IPS DF 6.9 (cell line): Measurements from ENCODE around the gene MAPKAP1.
"Not testable (repeated sequence)": the region's sequence is repeated elsewhere in the genome, so short reads cannot be mapped to it uniquely, and the experiment has no call there.

Experiments
- DNase-seq: peaks from one replicate; pipeline ENCODE4 v3.0.0-alpha.2; 2013; ENCODE audit warnings: low read depth, low spot score
- H3K27ac ChIP-seq: one replicate; pipeline ENCODE4 v1.5.1; 2013; ENCODE audit warnings: low read length, control low read depth
- H3K27me3 ChIP-seq: 2 replicates; pipeline ENCODE4 v1.6.1; 2013; ENCODE audit warnings: mild to moderate bottlenecking, low read length; ENCODE audit not compliant: control insufficient read depth, insufficient read depth
- H3K36me3 ChIP-seq: 2 replicates; pipeline ENCODE4 v1.6.1; 2013; ENCODE audit warnings: low read length; ENCODE audit not compliant: control insufficient read depth, insufficient read depth
- H3K4me1 ChIP-seq: 2 replicates; pipeline ENCODE4 v1.6.1; 2013; ENCODE audit warnings: low read length; ENCODE audit not compliant: control insufficient read depth, insufficient read depth
- H3K4me3 ChIP-seq: 2 replicates; pipeline ENCODE4 v1.5.1; 2013; ENCODE audit warnings: mild to moderate bottlenecking, low read length
- H3K9me3 ChIP-seq: 2 replicates; pipeline ENCODE4 v1.6.1; 2013; ENCODE audit warnings: low read length, inconsistent platforms; ENCODE audit not compliant: control insufficient read depth, insufficient read depth
- WGBS: extraction: QIAGEN DNeasy Blood & Tissue Kit; methylation state at CpG from one replicate; pipeline ENCODE4 v1.1.7; 2013; ENCODE audit warnings: mixed read lengths, missing lambda C conversion rate; ENCODE audit not compliant: insufficient read length, insufficient coverage; 5-methylcytosine and 5-hydroxymethylcytosine counted together

MAPKAP1 gene

DNA sequence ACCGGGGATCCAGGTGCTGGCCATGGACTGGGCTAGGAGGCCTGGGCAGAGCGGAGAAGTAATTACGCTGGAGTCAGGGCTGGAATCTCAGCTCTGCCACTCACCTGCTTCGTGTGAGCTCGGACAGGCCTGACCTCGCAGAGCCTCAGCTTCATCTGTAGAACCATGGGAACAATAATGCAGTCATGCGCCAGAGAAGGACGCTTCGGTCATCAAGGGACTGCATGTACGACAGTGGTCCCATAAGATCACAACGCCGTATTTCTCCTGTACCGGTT, 300.3 kb downstream of the MAPKAP1 start:
- no peak for DNase-seq
- H3K9me3 ChIP-seq = no peaks in the 10 kb centered on the region
- no CpG with 5 or more reads among the region's 13 CpGs for WGBS
- H3K4me3 ChIP-seq = no peak overlapping the region
- no peak overlapping the region for H3K27ac ChIP-seq
- no peaks in the 10 kb centered on the region for H3K4me1 ChIP-seq
- no peaks in the 10 kb centered on the region for H3K36me3 ChIP-seq
- H3K27me3 ChIP-seq = no peaks in the 10 kb centered on the region

DNA sequence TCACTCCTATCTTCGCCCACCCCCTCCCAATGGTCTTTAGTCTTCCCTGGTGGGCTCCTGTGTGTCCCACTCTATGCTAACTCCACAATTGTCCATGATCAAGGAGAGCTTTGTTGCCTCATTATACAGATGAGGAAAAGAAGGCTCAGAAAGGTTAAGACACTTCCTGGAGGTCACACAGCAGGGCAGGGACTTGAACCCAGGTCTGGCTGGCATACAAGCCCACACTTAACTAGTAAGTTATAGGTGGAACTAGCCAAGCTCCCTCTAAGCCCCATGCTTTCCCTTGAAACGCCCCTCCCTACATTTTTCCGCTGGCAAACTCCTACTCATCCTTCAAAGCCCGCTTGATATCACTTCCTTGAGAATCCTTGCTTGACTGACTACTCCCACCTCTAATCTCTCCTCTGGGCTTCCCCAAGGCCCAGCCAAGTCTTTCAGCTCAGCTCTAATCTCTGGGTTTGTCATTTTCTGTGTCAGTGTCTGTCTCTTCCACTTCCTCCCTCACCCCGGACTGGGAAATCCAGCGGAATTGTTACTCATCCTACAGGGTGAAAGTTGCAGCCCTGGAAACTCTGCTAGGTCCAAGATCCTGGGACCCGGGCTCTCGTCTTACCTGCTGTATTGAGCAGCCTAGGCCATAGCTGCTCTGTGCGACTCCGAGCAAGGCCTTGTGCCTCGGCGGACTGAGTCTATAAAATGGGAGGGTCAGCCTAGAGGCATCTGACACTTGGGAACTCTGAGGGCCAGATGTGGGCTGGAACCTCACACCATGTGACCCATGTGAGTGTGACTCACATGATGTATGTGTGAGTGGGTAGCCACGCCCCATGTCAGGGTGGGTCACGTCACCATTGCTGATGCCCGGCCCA, 300.8 kb downstream of the MAPKAP1 start:
- Histone ChIP-seq H3K4me3 (no peak overlapping the region), H3K27ac (no peak overlapping the region), H3K27me3 (no peaks in the 10 kb centered on the region), H3K4me1 (no peaks in the 10 kb centered on the region), H3K9me3 (no peaks in the 10 kb centered on the region), H3K36me3 (no peaks in the 10 kb centered on the region)
- DNase-seq = no peak
- WGBS = no CpG with 5 or more reads among the region's 15 CpGs

DNA sequence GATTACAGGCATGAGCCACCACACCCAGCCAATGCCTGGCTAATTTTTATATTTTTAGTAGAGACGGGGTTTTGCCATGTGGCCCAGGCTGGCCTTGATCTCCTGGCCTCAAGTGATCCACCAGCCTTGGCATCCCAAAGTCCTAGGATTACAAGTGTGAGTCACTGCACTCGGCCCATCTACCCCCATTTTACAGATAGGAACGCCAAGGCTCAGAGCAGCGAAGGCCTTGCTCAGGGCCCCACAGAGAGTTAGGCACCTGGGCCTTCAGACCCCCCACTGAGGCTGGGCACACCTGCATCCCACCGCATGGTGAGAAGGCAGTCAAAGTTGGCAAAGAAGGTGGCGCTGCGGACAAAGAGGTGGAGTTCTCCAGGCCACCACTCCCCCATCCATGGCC, 302.3 kb downstream of the MAPKAP1 start:
- Histone ChIP-seq H3K4me3 (no peak overlapping the region), H3K36me3 (no peaks in the 10 kb centered on the region), H3K4me1 (no peaks in the 10 kb centered on the region), H3K9me3 (no peaks in the 10 kb centered on the region), H3K27ac (no peak overlapping the region), H3K27me3 (no peaks in the 10 kb centered on the region)
- no CpG with 5 or more reads among the region's 7 CpGs for WGBS
- no peak for DNase-seq

DNA sequence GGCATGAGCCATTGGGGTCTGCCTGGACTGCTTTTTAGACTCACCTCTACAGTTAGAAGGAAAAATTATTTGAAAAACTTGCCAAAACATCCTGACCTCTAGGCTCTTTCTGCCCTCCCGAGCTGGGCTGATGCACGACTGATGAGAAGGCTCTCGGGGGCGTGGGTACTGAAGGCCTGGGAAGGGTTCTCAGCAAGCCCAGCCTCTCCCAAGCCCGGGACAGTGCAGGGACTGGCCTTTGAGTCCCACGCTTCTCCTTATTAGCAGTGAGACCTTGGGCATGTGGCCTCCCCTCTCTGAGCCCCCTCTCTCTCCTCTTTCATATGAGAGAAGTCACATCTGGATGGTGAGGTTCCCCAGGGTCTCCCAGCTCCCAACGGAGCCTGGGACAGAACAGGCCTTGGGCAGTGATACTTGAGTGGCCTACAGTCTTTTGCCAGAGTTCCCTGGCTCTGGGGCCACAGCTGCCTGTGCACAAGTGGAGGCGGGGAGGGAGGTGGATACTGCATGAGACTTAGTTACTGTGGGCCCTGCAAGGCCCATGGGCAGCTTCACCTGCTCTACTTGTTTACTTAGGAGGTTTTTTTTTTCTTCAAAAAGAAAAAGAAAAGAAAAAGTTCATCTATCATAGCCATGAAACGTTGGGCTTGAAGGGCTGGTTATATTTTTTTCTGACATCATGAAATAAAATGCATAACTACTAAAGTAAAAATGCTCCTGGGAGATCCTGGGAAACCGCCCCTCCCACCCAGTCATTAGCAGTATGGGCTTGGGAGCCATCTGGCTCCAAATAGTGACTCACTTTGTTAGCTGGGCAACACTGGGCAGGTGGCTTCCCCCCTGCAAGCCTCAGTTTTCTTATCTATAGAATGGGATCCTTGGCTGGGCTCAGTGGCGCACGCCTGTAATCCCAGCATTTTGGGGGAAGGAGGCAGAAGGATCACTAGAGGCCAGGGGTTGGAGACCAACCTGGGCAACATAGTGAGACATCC, 306.0 kb downstream of the MAPKAP1 start:
- H3K4me3 ChIP-seq = no peak overlapping the region
- WGBS = no CpG with 5 or more reads among the region's 12 CpGs
- no peaks in the 10 kb centered on the region for H3K36me3 ChIP-seq
- H3K27me3 ChIP-seq = no peaks in the 10 kb centered on the region
- no peak overlapping the region for H3K27ac ChIP-seq
- H3K9me3 ChIP-seq = no peaks in the 10 kb centered on the region
- DNase-seq = no peak
- H3K4me1 ChIP-seq = peaks cover 1% of the 10 kb centered on the region; the same call in 1 of the 2 replicates

DNA sequence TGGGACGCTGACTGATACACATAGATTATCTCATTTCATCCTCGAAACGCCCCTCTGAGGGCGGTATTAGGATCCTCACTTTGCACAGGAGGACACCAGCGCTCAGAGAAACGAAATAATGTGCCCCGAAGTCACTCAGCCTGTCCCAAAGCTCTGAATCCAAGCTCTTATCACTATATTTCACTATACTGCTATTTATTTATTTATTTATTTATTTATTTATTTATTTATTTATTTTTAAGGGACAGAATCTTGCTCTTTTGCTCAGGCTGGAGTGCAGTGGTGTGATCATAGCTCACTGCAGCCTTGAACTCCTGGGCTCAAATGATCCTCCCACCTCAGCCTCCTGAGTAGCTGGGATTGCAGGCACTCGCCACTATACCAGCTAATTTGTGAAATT, 306.8 kb downstream of the MAPKAP1 start:
- not testable (repeated sequence) for H3K4me1 ChIP-seq, H3K4me3 ChIP-seq, H3K9me3 ChIP-seq, DNase-seq, H3K27me3 ChIP-seq, H3K27ac ChIP-seq, H3K36me3 ChIP-seq
- WGBS = no CpG with 5 or more reads among the region's 8 CpGs

DNA sequence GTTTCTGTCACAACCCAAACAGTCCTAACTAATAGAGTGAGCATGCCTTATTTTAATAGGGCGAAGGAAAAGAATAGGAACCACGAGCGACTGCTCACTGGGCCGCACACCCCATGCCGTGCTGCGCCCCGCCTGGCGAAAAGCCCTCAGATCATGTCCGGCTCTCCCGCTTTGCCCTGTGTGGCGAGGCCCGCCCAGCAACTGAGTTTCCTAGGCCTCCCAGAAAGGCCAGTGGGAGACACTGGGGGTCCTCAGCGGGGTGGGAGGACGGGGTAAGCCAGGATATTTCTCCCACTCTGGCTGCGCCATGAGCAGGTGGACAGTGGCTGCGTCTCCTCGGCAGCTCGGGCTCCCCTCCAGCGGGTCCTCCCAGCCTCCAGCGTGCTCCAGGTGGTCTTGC, 307.3 kb downstream of the MAPKAP1 start:
- WGBS = no CpG with 5 or more reads among the region's 20 CpGs
- H3K9me3 ChIP-seq = no peaks in the 10 kb centered on the region
- peaks cover 1% of the 10 kb centered on the region; the same call in 1 of the 2 replicates for H3K4me1 ChIP-seq

DNA sequence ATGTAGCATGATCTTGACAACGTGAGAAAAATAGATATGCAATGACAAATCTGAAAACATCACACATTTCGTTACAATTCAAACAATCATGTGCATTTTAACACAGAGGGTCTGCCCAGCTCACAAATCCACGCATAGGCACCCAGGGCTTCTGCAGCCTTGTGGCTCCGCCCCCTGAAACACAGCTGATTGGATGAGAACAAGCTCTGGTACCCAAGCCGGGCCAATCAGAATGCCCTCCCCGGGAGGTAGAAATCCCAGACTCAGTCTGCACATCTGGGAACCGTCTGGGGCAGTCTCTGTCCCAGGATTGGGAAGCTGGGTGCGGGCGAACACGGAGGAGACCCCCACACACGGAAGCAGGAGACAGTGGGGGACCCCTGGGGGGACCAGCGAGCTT, 307.8 kb downstream of the MAPKAP1 start:
- DNase-seq = no peak
- H3K9me3 ChIP-seq = no peaks in the 10 kb centered on the region
- no peaks in the 10 kb centered on the region for H3K27me3 ChIP-seq
- H3K36me3 ChIP-seq = no peaks in the 10 kb centered on the region
- WGBS = no CpG with 5 or more reads among the region's 12 CpGs
- no peak overlapping the region for H3K4me3 ChIP-seq
- no peak overlapping the region for H3K27ac ChIP-seq
- H3K4me1 ChIP-seq = peaks cover 1% of the 10 kb centered on the region; the same call in 1 of the 2 replicates

More for the DNA sequence above, 307.3 kb downstream of the MAPKAP1 start:
- no peak for DNase-seq
- Histone ChIP-seq H3K27ac (no peak overlapping the region), H3K4me3 (no peak overlapping the region), H3K36me3 (no peaks in the 10 kb centered on the region), H3K27me3 (no peaks in the 10 kb centered on the region)

DNA sequence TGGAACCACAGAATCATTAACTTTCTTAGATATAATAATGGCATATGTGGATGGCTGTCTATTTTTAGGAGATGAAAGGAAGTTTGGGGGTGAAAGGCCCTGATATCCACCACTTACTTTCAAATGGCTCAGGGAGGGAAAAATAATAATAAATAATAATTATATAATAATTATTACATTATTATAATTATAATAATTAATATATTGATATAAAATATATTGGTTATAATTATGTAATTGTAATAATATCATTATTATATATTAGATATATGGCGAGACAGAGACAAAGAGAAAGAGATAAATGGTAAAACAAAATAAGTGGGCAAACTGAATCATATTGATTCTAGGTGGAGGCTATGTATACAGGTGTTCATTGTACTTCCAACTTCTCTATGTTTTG, 308.8 kb downstream of the MAPKAP1 start:
- Histone ChIP-seq H3K9me3 (no peaks in the 10 kb centered on the region), H3K4me3 (no peak overlapping the region), H3K36me3 (no peaks in the 10 kb centered on the region), H3K27ac (no peak overlapping the region), H3K27me3 (no peaks in the 10 kb centered on the region), H3K4me1 (peaks cover 1% of the 10 kb centered on the region; the same call in 1 of the 2 replicates)
- DNase-seq = no peak
- no CpG with 5 or more reads among the region's 1 CpG for WGBS

DNA sequence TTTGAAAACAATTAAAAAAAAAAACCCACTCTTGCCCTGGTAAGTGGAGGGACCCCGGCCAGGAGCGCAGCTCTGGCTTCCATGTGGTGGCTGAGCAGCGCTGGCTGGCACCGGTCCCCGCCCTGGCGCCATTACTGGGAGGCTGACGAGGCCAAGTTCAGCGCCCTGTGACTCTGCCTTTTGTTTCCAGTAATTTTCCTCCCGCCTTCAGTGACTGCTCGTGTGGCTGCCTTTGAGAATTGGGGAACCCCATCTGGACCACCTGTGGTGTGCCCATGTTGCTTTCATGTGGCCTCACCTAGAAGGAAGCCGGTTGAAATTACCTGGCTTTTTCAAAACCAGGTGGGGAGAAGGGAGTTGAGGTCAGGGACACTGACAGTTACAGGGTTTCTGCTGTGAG, 309.3 kb downstream of the MAPKAP1 start:
- peaks cover 1% of the 10 kb centered on the region; the same call in 1 of the 2 replicates for H3K4me1 ChIP-seq
- no CpG with 5 or more reads among the region's 11 CpGs for WGBS

DNA sequence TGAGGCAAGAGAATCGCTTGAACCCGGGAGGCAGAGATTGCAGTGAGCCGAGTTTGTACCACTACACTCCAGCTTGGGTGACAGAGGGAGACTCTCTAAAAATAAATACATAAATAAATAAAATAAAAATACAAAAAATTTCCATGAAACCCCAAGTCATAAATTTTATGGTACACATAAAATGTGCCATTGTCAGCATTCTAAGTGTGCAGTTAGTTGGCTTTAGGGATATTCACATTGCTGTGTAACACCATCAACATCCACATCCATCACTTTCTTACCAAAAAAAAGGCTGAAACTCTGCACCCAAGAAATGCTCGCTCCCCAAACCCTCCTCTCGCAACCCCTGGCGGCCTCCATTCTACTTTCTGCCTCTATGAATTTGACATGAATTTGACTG, 310.2 kb downstream of the MAPKAP1 start:
- Histone ChIP-seq H3K27me3 (no peaks in the 10 kb centered on the region), H3K27ac (no peak overlapping the region), H3K4me1 (peaks cover 1% of the 10 kb centered on the region; the same call in 1 of the 2 replicates), H3K4me3 (no peak overlapping the region), H3K9me3 (no peaks in the 10 kb centered on the region), H3K36me3 (no peaks in the 10 kb centered on the region)
- no peak for DNase-seq
- no CpG with 5 or more reads among the region's 6 CpGs for WGBS

More for the DNA sequence above, 309.3 kb downstream of the MAPKAP1 start:
- no peak overlapping the region for H3K27ac ChIP-seq
- H3K9me3 ChIP-seq = no peaks in the 10 kb centered on the region
- H3K36me3 ChIP-seq = no peaks in the 10 kb centered on the region
- H3K4me3 ChIP-seq = no peak overlapping the region
- no peak for DNase-seq
- H3K27me3 ChIP-seq = no peaks in the 10 kb centered on the region
